Ovary (tissue), 9 donors: ENCODE measurements around the gene LRRC14B. TPM values are rescaled to one million over a fixed set of nuclear protein-coding genes. Genes with fewer than 3 reads are reported as not detected.
A peak's percentile ranks its signal among the peaks of the same experiment; 100 is the strongest.

Experiments
- DNase-seq, 5 donors: peaks; one replicate each; pipeline ENCODE4 v3.0.0-alpha.2; 2019 to 2020
- H3K27ac ChIP-seq, 2 donors: fragments of 200-600 bp; one replicate each; pipeline versions ENCODE4 v1.5.1 to v1.8.0; 2019 to 2022
- H3K27me3 ChIP-seq: fragments of 200-600 bp; one replicate; pipeline ENCODE4 v1.8.0; 2022
- H3K36me3 ChIP-seq: fragments of 200-600 bp; sonication (generic); one replicate; pipeline ENCODE4 v1.5.1; 2019
- H3K4me1 ChIP-seq: one replicate; pipeline ENCODE4 v1.8.1; 2013; ENCODE audit warnings: mild to moderate bottlenecking, moderate library complexity; ENCODE audit not compliant: insufficient read depth
- H3K4me3 ChIP-seq: fragments of 200-600 bp; sonication (generic); one replicate; pipeline ENCODE4 v1.5.1; 2017
- H3K9me3 ChIP-seq, 2 donors: fragments of 200-600 bp in 1 of 2; sonication (generic) in 1 of 2; one replicate each; pipeline versions ENCODE4 v1.5.1 to v1.8.1; 2013 to 2019; ENCODE audit warnings: mild to moderate bottlenecking in 1 of 2, moderate library complexity in 1 of 2
- EP300 ChIP-seq: sonication (generic); formaldehyde crosslinking; IDR thresholded peaks from one replicate; pipeline ENCODE4 v1.6.1; 2017; ENCODE audit warnings: antibody characterized with exemption
- POLR2A ChIP-seq: fragments of 450-650 bp; IDR thresholded peaks from one replicate; pipeline ENCODE4 v1.6.1; 2017; ENCODE audit warnings: antibody characterized with exemption, mild to moderate bottlenecking, moderate library complexity
- WGBS, 3 donors: extraction: QIAGEN DNeasy Blood & Tissue Kit in 1 of 3; methylation state at CpG; one replicate each; pipeline versions ENCODE4 v1.1.5 to v1.1.7; 2013 to 2017; 5-methylcytosine and 5-hydroxymethylcytosine counted together
- intact Hi-C, 4 donors: fragments of 100-400 bp; cut with DNase I; formaldehyde crosslinking; loops; one replicate each; pipeline versions ENCODE4 v1.11.0 to v1.15.1; 2022 to 2023
- polyA plus RNA-seq, 2 donors: library from polyadenylated mRNA; stranded (reverse); fragments of 200-250 nt in 1 of 2; fragments of 350-450 nt in 1 of 2; fragmentation: Illumina TruSeq in 1 of 2; extraction: RNeasy Lipid Tissue Mini Kit (QIAGEN cat#74804) in 1 of 2; gene quantifications; one replicate each; pipeline ENCODE4 v1.2.3, GENCODE V29; 2013 to 2014
- total RNA-seq, 7 donors: library from RNA; depleted of rRNA in 2 of 7; stranded (reverse); fragments of >200 nt in 2 of 7; fragmentation: NEBNext Ultra II Directional in 3 of 7; extraction: Animal tissue kit (Norgen Biotek cat#: 25700) in 3 of 7; gene quantifications; one replicate each; pipeline versions ENCODE4 v1.1.0 to v1.2.4, GENCODE V29; 2016 to 2023
- TF ChIP-seq, protein P1 (sequence below), 3 donors: fragments of 450-650 bp in 2 of 3; fragments of 200-600 bp in 1 of 3; IDR thresholded peaks; one replicate each; pipeline versions ENCODE4 v1.5.1 to v1.8.0; 2016 to 2022; ENCODE audit warnings: antibody characterized with exemption in 3 of 3, mild to moderate bottlenecking in 1 of 3
- donor health status: DM: no; HTN: no; CAD: no; lungs with moderate emphysema.
- donor health status: DM: no; HTN: no; CAD: no.
- donor health status: Bipolar disorder and iron deficiency.
- donor health status: DM: yes; HTN: yes; CAD: no.
- donor health status: DM: no; HTN: no; CAD: no.
- donor health status: DM: yes; HTN: yes; CAD: no.

The LRRC14B gene
- total and polyA plus RNA-seq, 9 donors = 0.04 to 0.92 (median 0.38) TPM; not detected in 6

DNA sequence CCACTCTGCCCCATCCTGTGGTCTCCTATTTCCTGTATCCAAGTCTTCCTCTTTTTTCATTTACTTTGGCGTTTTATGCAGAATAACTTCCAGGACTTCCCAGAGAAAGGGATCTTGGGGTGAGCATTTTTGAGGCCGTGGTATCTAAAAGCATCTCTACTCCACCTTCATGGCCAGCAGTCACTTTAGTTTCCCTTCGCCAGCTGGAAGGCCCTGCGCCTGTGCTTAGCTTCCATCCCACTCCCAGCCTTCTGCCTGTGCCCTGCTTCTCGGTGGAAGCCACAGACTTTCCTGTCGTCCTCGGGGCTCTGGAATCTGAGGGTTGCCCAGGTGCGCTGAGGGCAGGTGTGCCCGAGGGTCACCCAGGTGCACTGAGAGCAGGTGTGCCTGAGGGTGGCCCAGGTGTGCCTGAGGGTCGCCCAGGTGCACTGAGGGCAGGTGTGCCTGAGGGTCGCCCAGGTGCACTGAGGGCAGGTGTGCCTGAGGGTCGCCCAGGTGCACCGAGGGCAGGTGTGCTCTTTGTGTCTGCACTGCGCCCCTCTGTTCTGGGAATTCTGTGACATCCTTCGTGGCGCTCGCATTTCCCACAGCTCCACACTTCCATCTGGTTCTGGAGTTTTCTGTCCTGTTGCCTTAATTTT lies 32.4 kb upstream of the LRRC14B start:
- H3K9me3 ChIP-seq = no peaks in the 10 kb centered on the region
- H3K4me3 ChIP-seq = no peak overlapping the region
- WGBS, 3 donors = 85 to 90% (median 89%) methylated on average over 14 to 17 of the region's 17 CpGs
- no peaks in the 10 kb centered on the region for H3K4me1 ChIP-seq
- no peaks in the 10 kb centered on the region for H3K27me3 ChIP-seq
- no peak for TF ChIP-seq EP300
- TF ChIP-seq POLR2A = no peak
- TF ChIP-seq, protein P1, sequence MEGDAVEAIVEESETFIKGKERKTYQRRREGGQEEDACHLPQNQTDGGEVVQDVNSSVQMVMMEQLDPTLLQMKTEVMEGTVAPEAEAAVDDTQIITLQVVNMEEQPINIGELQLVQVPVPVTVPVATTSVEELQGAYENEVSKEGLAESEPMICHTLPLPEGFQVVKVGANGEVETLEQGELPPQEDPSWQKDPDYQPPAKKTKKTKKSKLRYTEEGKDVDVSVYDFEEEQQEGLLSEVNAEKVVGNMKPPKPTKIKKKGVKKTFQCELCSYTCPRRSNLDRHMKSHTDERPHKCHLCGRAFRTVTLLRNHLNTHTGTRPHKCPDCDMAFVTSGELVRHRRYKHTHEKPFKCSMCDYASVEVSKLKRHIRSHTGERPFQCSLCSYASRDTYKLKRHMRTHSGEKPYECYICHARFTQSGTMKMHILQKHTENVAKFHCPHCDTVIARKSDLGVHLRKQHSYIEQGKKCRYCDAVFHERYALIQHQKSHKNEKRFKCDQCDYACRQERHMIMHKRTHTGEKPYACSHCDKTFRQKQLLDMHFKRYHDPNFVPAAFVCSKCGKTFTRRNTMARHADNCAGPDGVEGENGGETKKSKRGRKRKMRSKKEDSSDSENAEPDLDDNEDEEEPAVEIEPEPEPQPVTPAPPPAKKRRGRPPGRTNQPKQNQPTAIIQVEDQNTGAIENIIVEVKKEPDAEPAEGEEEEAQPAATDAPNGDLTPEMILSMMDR (IDR thresholded peaks at IDR 0.05) = no peak
- intact Hi-C loops = no loop called here
- H3K36me3 ChIP-seq = no peaks in the 10 kb centered on the region
- H3K27ac ChIP-seq = no peak overlapping the region
- DNase-seq = no peak

DNA sequence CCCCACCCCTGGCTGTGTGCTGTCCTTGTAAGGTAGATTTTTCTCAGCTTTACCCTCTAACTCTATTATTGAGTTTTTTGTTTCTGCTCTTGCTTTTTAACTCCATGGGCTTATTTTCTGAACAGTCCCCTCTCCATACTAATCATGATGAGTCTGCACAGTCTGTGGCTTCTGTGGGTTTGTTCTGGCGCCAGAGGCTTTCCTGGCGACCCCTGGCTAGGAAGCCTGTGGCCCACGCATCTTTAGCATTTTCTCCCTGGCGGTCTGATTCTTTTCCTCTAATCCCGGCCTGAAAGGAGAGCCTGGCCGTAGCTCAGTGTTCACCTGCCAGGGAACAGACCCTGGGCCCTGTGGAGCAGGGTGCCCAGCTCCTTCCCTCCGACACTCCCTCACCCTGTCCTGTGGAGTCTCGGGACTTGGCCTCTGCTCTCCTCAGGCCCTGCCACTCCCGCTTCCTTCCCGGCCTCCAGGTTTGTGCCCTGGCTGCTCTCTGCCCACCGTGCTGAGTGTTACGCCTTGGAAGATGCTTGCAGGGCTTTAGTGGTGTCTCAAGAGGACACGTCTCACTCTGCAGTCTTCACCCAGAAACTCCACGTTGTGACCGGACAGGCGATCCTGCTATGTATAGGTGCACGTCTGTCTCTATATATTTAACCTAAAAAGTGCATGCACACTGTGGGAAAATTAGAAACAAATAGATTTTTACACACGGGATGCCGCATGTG lies 31.7 kb upstream of the LRRC14B start:
- intact Hi-C loops = no loop called here
- no peak overlapping the region for H3K4me3 ChIP-seq
- no peak for TF ChIP-seq EP300
- TF ChIP-seq, protein P1 (IDR thresholded peaks at IDR 0.05) = no peak
- H3K27me3 ChIP-seq = no peaks in the 10 kb centered on the region
- H3K4me1 ChIP-seq = no peaks in the 10 kb centered on the region
- 73 to 79% (median 73%) methylated on average over 19 of the region's 19 CpGs for WGBS, 3 donors
- no peaks in the 10 kb centered on the region for H3K9me3 ChIP-seq
- H3K27ac ChIP-seq = no peak overlapping the region
- DNase-seq = no peak
- H3K36me3 ChIP-seq = no peaks in the 10 kb centered on the region

DNA sequence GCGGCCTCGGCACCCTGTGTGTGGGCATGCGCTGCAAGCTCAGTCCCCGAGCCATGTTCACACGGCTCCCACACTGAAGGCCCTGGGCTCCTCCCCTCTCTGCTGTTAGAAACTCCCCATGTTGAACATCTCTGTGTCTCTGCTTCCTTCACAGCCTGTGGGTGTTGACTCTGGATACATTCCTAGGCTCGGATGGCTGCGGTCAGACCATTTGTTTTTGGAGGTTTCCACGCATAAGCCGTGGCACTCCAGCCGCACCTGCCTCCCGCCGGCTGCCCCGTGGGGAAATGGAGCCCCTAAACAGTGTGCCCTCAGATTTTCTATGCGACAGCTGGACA lies 31.2 kb upstream of the LRRC14B start:
- H3K27ac ChIP-seq = no peak overlapping the region
- intact Hi-C loops = no loop called here
- H3K27me3 ChIP-seq = no peaks in the 10 kb centered on the region
- WGBS, 3 donors = 61 to 81% (median 79%) methylated on average over 14 of the region's 14 CpGs
- H3K36me3 ChIP-seq = no peaks in the 10 kb centered on the region
- no peak for TF ChIP-seq EP300
- H3K4me3 ChIP-seq = no peak overlapping the region
- peak in 1 of 5 donors; percentile 4 for DNase-seq
- H3K4me1 ChIP-seq = no peaks in the 10 kb centered on the region
- H3K9me3 ChIP-seq = no peaks in the 10 kb centered on the region

DNA sequence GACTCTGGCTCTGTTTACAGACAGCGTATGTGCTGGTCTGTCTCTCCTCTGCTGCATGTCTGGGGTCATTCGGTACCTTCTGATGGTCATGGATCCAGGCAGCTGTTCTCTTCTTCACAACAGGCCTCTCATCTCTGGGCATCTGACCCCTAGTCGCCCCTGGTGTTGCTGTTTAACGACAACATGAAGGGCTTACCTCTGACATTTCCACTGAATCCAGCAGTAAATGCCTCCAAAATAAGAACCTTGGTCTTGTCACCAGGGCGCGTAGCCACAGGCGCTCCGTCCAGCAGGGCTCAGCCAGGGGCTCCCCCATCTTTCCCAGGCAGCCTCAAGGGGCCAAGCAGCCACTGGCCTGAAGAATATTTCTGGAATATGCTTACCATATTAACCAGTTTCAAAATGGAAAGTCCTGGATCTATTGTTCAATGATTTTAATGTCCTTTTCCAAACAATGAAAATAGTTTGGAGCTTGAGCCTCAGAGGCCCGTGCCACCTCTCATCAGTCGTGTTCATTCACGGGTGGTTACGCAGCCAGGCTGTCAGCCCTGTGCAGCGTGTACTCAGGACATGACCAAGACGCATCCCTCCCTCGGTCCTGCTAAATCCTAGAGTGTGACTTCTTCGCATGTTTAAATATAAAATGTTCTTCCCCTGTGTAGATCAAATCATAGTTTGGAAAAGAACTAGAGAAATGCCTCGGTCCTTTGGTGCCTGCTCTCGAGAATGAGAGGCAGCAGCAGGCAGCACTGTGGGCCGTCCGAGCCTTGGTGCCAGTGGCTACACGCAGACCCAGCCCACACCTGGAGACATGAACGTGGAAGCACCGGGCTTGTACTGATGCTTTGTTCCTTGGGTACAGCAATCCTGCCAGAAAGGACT lies 30.1 kb upstream of the LRRC14B start:
- intact Hi-C loops = no loop called here
- Histone ChIP-seq H3K36me3 (no peaks in the 10 kb centered on the region), H3K9me3 (no peaks in the 10 kb centered on the region), H3K4me1 (no peaks in the 10 kb centered on the region), H3K4me3 (no peak overlapping the region), H3K27me3 (no peaks in the 10 kb centered on the region), H3K27ac (no peak overlapping the region)
- 89% methylated on average over 23 of the region's 23 CpGs for WGBS, 3 donors
- no peak for DNase-seq
- no peak for TF ChIP-seq EP300
- TF ChIP-seq POLR2A = no peak
- TF ChIP-seq, protein P1 (IDR thresholded peaks at IDR 0.05) = no peak
